K562 (cell line): Measurements from ENCODE around the gene IRF2BP2. TPM values are rescaled to one million over a fixed set of nuclear protein-coding genes. Genes with fewer than 3 reads are reported as not detected.

ENCODE experiments used
- CAMTA2 ChIP-seq: fragments of 250-450 bp; sonication (Bioruptor Pico); conservative IDR thresholded peaks from 2 replicates; pipeline ENCODE4 v1.5.1; 2022
- DIDO1 ChIP-seq: fragments of 450-650 bp; IDR thresholded peaks from 2 replicates; pipeline ENCODE4 v1.6.1; 2016; ENCODE audit warnings: low read depth, missing biosample characterization, missing genetic modification characterization
- HCFC1 ChIP-seq: IDR thresholded peaks from 2 replicates; pipeline ENCODE4 v1.6.1; 2012; ENCODE audit warnings: low read depth, low read length, improper control_type of control experiment
- JUND ChIP-seq, 2 experiments: IDR thresholded peaks; 2 replicates in 1 of 2; 3 replicates in 1 of 2; pipeline ENCODE4 v1.6.1; 2011; ENCODE audit warnings: borderline replicate concordance in 2 of 2, low read depth in 2 of 2, low read length in 2 of 2, improper control_type of control experiment in 1 of 2, missing biosample characterization in 1 of 2, missing genetic modification characterization in 1 of 2, missing genetic modification reagents in 1 of 2
- MTA3 ChIP-seq: fragments of 450-650 bp; formaldehyde crosslinking; IDR thresholded peaks from 2 replicates; pipeline ENCODE4 v1.6.1; 2017; ENCODE audit warnings: mild to moderate bottlenecking, borderline replicate concordance
- MXI1 ChIP-seq: IDR thresholded peaks from 2 replicates; pipeline ENCODE4 v1.6.1; 2011; ENCODE audit warnings: low read depth, mild to moderate bottlenecking, improper control_type of control experiment, low read length
- POU5F1 ChIP-seq: fragments of 150-350 bp; IDR thresholded peaks from 2 replicates; pipeline ENCODE4 v1.6.1; 2014; ENCODE audit warnings: borderline replicate concordance, low read length, low read depth, mild to moderate bottlenecking; ENCODE audit not compliant: partially characterized antibody
- PYGO2 ChIP-seq: fragments of 450-650 bp; IDR thresholded peaks from 2 replicates; pipeline ENCODE4 v1.6.1; 2016; ENCODE audit warnings: mild to moderate bottlenecking, missing genetic modification characterization, moderate library complexity, missing compliant biosample characterization
- SMARCB1 ChIP-seq: IDR thresholded peaks from 2 replicates; pipeline ENCODE4 v1.6.1; 2011; ENCODE audit warnings: improper control_type of control experiment, low read depth; ENCODE audit not compliant: insufficient read length
- SPI1 ChIP-seq: IDR thresholded peaks from 2 replicates; pipeline ENCODE4 v1.6.1; 2011; ENCODE audit warnings: low read depth, low read length, control low read depth, borderline replicate concordance
- ZNF23 ChIP-seq: fragments of 250-450 bp; sonication (Bioruptor Pico); IDR thresholded peaks from 2 replicates; pipeline ENCODE4 v1.4.0; 2020; ENCODE audit warnings: mild to moderate bottlenecking
- ZNF695 ChIP-seq: fragments of 450-650 bp; formaldehyde crosslinking; IDR thresholded peaks from 2 replicates; pipeline ENCODE4 v1.4.0; 2020; ENCODE audit warnings: mild to moderate bottlenecking, moderate library complexity
- ZNF75A ChIP-seq: fragments of 450-650 bp; formaldehyde crosslinking; IDR thresholded peaks from 2 replicates; pipeline ENCODE4 v1.4.0; 2020; ENCODE audit warnings: mild to moderate bottlenecking
- polyA plus RNA-seq, 8 experiments: library from polyadenylated mRNA; depleted of rRNA in 4 of 8; stranded (reverse) in 5 of 8; unstranded in 3 of 8; fragments of >200 nt; fragmentation: Nextera tagmentation in 2 of 8; fragmentation: Illumina TruSeq in 1 of 8; extraction: Ambion mirVana in 2 of 8; extraction: Trizol in 1 of 8; gene quantifications; 2 replicates each; pipeline versions ENCODE4 v1.2.1 to v1.2.3, GENCODE V29; 2011 to 2014; ENCODE audit warnings: inconsistent platforms in 1 of 8, missing spikeins in 1 of 8
- total RNA-seq, 7 experiments: library from RNA; depleted of rRNA in 6 of 7; stranded (reverse); fragments of >200 nt in 6 of 7; fragmentation: Illumina TruSeq in 2 of 7; extraction: Trizol in 2 of 7; gene quantifications; 2 replicates each; pipeline versions ENCODE4 v1.2.1 to v1.2.3, GENCODE V29; 2011 to 2021; ENCODE audit warnings: low replicate concordance in 1 of 7
- TF ChIP-seq, protein P1 (sequence below): sonication (generic); formaldehyde crosslinking; IDR thresholded peaks from 2 replicates; pipeline ENCODE4 v1.8.0; 2023; ENCODE audit warnings: mild to moderate bottlenecking, missing genetic modification reagents
- TF ChIP-seq, protein P2 (sequence below): sonication (generic); formaldehyde crosslinking; IDR thresholded peaks from 2 replicates; pipeline ENCODE4 v1.8.1; 2023; ENCODE audit warnings: mild to moderate bottlenecking, missing genetic modification reagents
- TF ChIP-seq, protein P3 (sequence below): fragments of 250-450 bp; sonication (Bioruptor Pico); IDR thresholded peaks from 2 replicates; pipeline ENCODE4 v1.4.0; 2020; ENCODE audit warnings: mild to moderate bottlenecking, moderate library complexity
- TF ChIP-seq, protein P4 (sequence below): fragments of 250-450 bp; sonication (Bioruptor Pico); IDR thresholded peaks from 2 replicates; pipeline ENCODE4 v1.8.0; 2021; ENCODE audit warnings: moderate library complexity, mild to moderate bottlenecking, inconsistent platforms

IRF2BP2 gene
- total and polyA plus RNA-seq, 9 of the 15 experiments (the other 6 are each of a cell fraction or from before 2014, with no cell fraction given): 7.7 to 68.6 (median 22.1) TPM

DNA sequence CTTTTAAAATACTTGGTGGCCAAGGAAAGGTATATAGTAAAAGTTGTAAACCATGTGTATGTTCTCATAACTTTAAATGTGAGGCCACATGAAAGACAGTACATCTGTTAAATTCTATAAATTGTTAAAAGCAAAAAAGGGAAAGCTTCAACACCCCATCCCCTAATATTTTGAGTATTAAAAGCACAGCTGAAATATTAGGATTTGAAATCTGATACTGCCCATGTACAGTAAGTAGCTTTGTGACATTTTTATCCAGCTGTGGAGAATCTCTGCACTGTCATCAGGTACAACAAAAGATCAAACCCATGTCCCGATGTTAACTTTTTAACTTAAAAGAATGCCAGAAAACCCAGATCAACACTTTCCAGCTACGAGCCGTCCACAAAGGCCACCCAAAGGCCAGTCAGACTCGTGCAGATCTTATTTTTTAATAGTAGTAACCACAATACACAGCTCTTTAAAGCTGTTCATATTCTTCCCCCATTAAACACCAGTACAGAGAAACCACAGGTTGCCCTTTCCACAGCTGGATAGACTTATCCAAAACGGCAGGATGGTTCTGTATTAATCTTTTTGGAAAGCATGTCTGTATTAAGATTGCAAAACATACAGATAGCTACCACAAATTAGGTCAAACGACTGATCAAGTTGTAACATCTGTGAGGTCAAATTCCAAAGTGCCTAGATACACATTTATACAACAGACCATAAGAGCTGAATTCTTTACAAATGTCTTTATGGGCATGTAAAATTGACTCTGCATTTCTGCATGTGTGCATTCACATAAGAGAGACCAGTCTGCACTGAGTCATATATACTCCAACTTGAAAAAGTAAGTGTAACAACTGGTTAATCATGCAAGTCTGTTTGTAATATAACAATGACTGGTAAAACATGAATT, 5.2 kb downstream of the IRF2BP2 start (continued):
- TF ChIP-seq, protein P1, sequence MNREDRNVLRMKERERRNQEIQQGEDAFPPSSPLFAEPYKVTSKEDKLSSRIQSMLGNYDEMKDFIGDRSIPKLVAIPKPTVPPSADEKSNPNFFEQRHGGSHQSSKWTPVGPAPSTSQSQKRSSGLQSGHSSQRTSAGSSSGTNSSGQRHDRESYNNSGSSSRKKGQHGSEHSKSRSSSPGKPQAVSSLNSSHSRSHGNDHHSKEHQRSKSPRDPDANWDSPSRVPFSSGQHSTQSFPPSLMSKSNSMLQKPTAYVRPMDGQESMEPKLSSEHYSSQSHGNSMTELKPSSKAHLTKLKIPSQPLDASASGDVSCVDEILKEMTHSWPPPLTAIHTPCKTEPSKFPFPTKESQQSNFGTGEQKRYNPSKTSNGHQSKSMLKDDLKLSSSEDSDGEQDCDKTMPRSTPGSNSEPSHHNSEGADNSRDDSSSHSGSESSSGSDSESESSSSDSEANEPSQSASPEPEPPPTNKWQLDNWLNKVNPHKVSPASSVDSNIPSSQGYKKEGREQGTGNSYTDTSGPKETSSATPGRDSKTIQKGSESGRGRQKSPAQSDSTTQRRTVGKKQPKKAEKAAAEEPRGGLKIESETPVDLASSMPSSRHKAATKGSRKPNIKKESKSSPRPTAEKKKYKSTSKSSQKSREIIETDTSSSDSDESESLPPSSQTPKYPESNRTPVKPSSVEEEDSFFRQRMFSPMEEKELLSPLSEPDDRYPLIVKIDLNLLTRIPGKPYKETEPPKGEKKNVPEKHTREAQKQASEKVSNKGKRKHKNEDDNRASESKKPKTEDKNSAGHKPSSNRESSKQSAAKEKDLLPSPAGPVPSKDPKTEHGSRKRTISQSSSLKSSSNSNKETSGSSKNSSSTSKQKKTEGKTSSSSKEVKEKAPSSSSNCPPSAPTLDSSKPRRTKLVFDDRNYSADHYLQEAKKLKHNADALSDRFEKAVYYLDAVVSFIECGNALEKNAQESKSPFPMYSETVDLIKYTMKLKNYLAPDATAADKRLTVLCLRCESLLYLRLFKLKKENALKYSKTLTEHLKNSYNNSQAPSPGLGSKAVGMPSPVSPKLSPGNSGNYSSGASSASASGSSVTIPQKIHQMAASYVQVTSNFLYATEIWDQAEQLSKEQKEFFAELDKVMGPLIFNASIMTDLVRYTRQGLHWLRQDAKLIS (CRISPR knock-in tag): no peak
- TF ChIP-seq SPI1: no peak
- no peak for TF ChIP-seq SMARCB1
- no peak for TF ChIP-seq ZNF695 (CRISPR knock-in tag)
- TF ChIP-seq, protein P2, sequence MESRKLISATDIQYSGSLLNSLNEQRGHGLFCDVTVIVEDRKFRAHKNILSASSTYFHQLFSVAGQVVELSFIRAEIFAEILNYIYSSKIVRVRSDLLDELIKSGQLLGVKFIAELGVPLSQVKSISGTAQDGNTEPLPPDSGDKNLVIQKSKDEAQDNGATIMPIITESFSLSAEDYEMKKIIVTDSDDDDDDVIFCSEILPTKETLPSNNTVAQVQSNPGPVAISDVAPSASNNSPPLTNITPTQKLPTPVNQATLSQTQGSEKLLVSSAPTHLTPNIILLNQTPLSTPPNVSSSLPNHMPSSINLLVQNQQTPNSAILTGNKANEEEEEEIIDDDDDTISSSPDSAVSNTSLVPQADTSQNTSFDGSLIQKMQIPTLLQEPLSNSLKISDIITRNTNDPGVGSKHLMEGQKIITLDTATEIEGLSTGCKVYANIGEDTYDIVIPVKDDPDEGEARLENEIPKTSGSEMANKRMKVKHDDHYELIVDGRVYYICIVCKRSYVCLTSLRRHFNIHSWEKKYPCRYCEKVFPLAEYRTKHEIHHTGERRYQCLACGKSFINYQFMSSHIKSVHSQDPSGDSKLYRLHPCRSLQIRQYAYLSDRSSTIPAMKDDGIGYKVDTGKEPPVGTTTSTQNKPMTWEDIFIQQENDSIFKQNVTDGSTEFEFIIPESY (CRISPR knock-in tag): no peak
- TF ChIP-seq POU5F1: no peak
- TF ChIP-seq ZNF75A (CRISPR knock-in tag): no peak; the same call in 1 of the 2 replicates
- TF ChIP-seq, protein P3, sequence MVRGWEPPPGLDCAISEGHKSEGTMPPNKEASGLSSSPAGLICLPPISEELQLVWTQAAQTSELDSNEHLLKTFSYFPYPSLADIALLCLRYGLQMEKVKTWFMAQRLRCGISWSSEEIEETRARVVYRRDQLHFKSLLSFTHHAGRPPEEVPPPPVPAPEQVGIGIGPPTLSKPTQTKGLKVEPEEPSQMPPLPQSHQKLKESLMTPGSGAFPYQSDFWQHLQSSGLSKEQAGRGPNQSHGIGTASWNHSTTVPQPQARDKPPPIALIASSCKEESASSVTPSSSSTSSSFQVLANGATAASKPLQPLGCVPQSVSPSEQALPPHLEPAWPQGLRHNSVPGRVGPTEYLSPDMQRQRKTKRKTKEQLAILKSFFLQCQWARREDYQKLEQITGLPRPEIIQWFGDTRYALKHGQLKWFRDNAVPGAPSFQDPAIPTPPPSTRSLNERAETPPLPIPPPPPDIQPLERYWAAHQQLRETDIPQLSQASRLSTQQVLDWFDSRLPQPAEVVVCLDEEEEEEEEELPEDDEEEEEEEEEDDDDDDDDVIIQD: no peak
- TF ChIP-seq MXI1: no peak
- TF ChIP-seq DIDO1 (tag): no peak
- TF ChIP-seq ZNF23 (CRISPR knock-in tag): peak; percentile 68
- TF ChIP-seq, protein P4, sequence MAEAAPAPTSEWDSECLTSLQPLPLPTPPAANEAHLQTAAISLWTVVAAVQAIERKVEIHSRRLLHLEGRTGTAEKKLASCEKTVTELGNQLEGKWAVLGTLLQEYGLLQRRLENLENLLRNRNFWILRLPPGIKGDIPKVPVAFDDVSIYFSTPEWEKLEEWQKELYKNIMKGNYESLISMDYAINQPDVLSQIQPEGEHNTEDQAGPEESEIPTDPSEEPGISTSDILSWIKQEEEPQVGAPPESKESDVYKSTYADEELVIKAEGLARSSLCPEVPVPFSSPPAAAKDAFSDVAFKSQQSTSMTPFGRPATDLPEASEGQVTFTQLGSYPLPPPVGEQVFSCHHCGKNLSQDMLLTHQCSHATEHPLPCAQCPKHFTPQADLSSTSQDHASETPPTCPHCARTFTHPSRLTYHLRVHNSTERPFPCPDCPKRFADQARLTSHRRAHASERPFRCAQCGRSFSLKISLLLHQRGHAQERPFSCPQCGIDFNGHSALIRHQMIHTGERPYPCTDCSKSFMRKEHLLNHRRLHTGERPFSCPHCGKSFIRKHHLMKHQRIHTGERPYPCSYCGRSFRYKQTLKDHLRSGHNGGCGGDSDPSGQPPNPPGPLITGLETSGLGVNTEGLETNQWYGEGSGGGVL (CRISPR knock-in tag): no peak
- no peak for TF ChIP-seq CAMTA2 (CRISPR knock-in tag)
- TF ChIP-seq PYGO2 (tag): no peak
- peak; percentile 35; the same call in 1 of the 2 replicates for TF ChIP-seq MTA3
- no peak for TF ChIP-seq HCFC1
- no peak for TF ChIP-seq JUND (IDR thresholded peaks at IDR 0.05; ENCODE audit: borderline replicate concordance, low read depth, low read length)
- peak; percentile 33; the same call in 1 of the 3 replicates for TF ChIP-seq JUND (tag; IDR thresholded peaks at IDR 0.05; ENCODE audit: borderline replicate concordance, low read depth, low read length)
